ENCODE results near the gene MYRIP. TPM values are rescaled to one million over a fixed set of nuclear protein-coding genes. Genes with fewer than 3 reads are reported as not detected.
A peak's percentile ranks its signal among the peaks of the same experiment; 100 is the strongest.
"Not testable (repeated sequence)": the region's sequence is repeated elsewhere in the genome, so short reads cannot be mapped to it uniquely, and the experiment has no call there.

Gene MYRIP
- 1 to 10 TPM in 7 of 10 donors, under 1 TPM in 3; 0.83 to 1.5 (median 1.1) TPM for polyA plus RNA-seq (ENCODE audit: insufficient read length in 10 of 10)
- long read RNA-seq, donor 1 = 0 reads
- long read RNA-seq, donor 2 = 0 reads
- long read RNA-seq, donor 3 = 0 reads
- long read RNA-seq, donor 4 = 0 reads
- long read RNA-seq, donor 5 = 0 reads
- long read RNA-seq, donor 6 = 0 reads
- long read RNA-seq, donor 7 = 0 reads
- long read RNA-seq, donor 8 = 0 reads
- long read RNA-seq, donor 9 = 0 reads

- DNase-seq = peak in 2 of 3 donors; percentile 44 to 57
These were observed at the start of gene MYRIP for GRCh38 chr3:39809181-39809994. Gene MYRIP (plus strand): TSS chr3:39809609. CDS start chr3:39900817, 91,208 bp downstream.

- no peak for DNase-seq
These were observed 49.1 kb upstream of the MYRIP start for GRCh38 chr3:39760325-39760724.

GRCh38 chr3:39762537-39763070 is 46.8 kb upstream of the MYRIP start:
- DNase-seq = no peak

GRCh38 chr3:39763390-39763789 is 46.0 kb upstream of the MYRIP start:
- DNase-seq = no peak

GRCh38 chr3:39765575-39765974 is 43.8 kb upstream of the MYRIP start:
- DNase-seq = no peak

- DNase-seq = no peak
These were observed 43.0 kb upstream of the MYRIP start for GRCh38 chr3:39766433-39766832.

GRCh38 chr3:39766909-39767308 is 42.5 kb upstream of the MYRIP start:
- not testable (repeated sequence) for DNase-seq

- not testable (repeated sequence) for DNase-seq
These were observed 31.2 kb upstream of the MYRIP start for GRCh38 chr3:39778168-39778567.

- no peak for DNase-seq
These were observed 29.7 kb upstream of the MYRIP start for GRCh38 chr3:39779511-39780230.

- DNase-seq = no peak
These were observed 29.1 kb upstream of the MYRIP start for GRCh38 chr3:39780352-39780751.

- no peak for DNase-seq
These were observed 28.4 kb upstream of the MYRIP start for GRCh38 chr3:39781025-39781424.

GRCh38 chr3:39781632-39782031 is 27.8 kb upstream of the MYRIP start:
- DNase-seq = no peak

GRCh38 chr3:39783680-39784079 is 25.7 kb upstream of the MYRIP start:
- DNase-seq = peak; percentile 7 to 55 (median 42)

GRCh38 chr3:39784922-39785321 is 24.5 kb upstream of the MYRIP start:
- no peak for DNase-seq

- no peak for DNase-seq
These were observed 21.1 kb upstream of the MYRIP start for GRCh38 chr3:39788128-39788883.

GRCh38 chr3:39791603-39792002 is 17.8 kb upstream of the MYRIP start:
- DNase-seq = no peak

GRCh38 chr3:39794880-39795279 is 14.5 kb upstream of the MYRIP start:
- DNase-seq = no peak

GRCh38 chr3:39801216-39801615 is 8.2 kb upstream of the MYRIP start:
- no peak for DNase-seq

GRCh38 chr3:39802486-39802885 is 6.9 kb upstream of the MYRIP start:
- DNase-seq = not testable (repeated sequence)

GRCh38 chr3:39803956-39804355 is 5.5 kb upstream of the MYRIP start:
- DNase-seq = no peak

- DNase-seq = no peak
These were observed 4.5 kb upstream of the MYRIP start for GRCh38 chr3:39804951-39805350.

GRCh38 chr3:39805650-39806049 is 3.8 kb upstream of the MYRIP start:
- DNase-seq = no peak

Data from muscle of back (tissue), 13 donors.